HG03378 (cell line): Measurements from ENCODE around the gene AFDN.
"Not testable (repeated sequence)": the region's sequence is repeated elsewhere in the genome, so short reads cannot be mapped to it uniquely, and the experiment has no call there.

Experiments
- ATAC-seq: cut with Tn5 transposase; IDR thresholded peaks from one replicate; pipeline ENCODE4 v1.9.1; 2021; ENCODE audit warnings: mild to moderate bottlenecking, moderate library complexity; ENCODE audit not compliant: unreplicated experiment

The AFDN gene

DNA sequence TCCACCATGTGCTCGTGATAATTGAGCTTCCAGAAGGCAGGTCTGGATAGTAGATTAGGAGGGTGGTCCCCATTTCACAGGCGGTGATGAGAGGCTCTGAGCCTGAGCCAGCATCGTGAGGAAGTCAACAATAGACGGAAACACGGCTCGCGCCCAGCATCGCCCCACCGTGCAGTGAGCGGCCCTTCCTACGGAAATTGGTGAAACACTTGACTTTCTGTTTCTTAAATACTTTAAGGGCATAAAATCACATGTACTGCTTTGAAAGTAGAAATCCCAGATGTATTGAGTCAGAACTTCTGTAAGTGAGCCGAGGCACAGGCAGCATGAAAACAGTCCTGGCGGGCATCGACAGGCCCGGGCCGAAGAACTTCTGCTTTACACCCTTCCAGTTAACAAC is 166.5 kb downstream of the AFDN start:
- ATAC-seq: no peak

DNA sequence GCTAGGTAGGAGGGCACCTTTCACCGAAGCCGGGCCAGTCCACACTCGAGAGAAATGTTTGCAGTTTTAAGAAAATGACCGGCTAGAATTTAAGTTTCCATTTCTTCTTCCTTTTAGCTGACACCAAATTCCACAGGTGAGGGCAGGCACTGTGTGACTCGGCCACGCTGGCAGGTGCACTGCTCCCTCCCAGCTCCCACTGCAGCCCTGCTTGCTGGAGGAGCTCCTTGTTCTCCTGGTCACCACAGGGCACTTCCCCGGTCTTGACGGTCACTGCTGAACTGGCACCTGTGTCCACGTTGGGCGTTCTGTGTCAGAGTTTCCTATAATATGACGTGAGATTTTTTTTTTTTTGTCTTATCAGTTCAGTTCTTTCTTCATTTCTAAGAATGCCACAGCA is 167.1 kb downstream of the AFDN start:
- ATAC-seq: no peak

DNA sequence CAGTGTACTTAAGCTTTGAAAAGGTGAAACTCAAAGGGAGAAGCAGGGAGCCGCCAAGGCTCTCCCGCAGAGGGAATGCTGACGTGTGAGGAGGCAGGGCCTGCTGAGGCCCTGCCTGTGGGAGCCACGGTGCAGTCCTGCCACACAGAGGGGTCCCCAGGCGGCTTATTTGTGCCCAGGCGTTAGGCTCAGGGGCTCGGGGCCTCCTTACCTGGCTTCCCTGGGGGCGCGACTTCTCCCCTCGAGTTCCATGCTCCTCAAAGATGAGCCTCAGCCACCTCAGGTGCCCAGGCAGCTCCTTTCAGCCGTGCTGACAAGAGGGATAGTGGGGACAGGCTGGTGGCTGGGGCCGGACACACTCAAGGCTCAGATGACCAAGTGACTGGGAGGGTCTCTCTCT is 168.6 kb downstream of the AFDN start:
- ATAC-seq: no peak

DNA sequence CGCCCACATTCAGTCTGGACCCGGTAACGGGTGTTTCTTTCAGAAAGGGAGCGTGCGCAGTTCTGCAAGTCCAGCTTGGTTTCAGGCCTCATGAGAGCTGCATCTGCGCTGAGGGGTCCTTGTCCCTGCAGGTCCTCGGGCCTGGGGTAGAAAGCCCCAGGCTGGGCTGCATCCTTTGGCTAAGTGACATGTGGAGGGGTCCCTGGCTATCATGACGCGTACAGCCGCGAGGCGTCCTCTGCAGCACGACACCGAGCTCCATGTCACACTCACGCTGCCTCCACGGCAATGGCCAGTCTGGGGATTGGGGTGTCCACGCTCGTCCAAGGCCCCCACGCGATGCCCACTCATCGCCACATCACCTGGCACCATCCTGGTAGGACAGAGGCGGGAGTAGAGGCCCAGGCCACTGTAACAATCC is 169.0 kb downstream of the AFDN start:
- ATAC-seq: no peak

DNA sequence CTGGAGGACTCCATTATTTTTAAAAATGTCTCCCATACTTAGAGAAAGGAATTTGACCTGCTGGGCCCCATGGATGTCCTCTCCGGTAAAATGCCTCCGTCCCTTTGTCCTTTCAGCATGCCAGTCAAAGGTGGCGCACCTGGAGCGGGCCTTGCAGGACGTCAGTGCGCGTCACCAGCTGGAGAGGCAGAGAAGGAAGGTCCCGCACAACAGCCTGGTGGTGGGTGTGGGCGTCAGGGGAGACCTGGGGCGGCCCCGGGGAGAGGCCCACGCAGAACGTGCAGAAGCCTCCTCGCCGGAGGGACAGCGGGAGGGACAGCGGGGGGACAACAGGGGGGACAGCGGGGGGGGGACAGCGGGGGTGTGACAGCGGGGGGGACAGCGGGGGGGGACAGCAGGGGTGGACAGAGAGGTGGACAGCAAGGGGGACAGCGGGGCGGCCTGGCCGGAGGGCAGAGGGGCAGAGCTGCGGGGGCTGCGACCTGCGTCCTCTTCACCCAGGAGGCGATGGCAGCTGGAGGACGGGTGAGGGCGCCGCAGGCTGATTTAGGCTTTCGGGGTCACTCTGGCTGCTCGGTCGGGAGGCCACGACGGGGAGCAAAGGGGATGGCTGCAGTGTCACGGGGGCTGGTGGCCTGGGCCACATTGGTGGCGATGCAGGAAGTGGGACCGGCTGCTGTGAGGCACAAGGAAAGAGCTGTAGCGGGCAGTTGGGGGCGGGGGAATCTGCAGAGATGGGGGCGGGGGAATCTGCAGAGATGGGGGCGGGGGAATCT is 169.9 kb downstream of the AFDN start:
- ATAC-seq: no peak

DNA sequence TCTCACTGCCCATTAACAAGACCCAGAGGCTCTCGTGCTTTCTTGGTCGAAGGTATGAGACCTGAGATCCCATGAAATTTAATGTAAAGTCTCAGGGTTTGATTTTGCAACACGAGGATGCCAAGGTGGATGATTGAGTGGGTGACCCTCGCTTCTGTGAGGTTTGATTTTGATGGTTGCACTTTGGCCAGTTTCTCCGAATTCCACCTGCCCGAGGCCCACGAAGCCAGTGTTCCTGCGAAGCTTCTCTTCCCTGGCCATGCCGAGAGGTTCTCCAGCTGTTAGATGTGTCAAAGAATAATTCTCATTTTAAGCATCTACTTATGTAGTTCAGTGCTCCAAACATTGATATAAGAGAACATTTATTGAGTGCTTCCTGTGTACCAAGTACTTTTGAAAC is 170.9 kb downstream of the AFDN start, which contains the start of gene KIF25:
Gene KIF25, plus strand, starts transcription at position 30 of the 400 bp plus-strand sequence. CDS start 31,915 bp downstream, outside the sequence.
- no peak for ATAC-seq

DNA sequence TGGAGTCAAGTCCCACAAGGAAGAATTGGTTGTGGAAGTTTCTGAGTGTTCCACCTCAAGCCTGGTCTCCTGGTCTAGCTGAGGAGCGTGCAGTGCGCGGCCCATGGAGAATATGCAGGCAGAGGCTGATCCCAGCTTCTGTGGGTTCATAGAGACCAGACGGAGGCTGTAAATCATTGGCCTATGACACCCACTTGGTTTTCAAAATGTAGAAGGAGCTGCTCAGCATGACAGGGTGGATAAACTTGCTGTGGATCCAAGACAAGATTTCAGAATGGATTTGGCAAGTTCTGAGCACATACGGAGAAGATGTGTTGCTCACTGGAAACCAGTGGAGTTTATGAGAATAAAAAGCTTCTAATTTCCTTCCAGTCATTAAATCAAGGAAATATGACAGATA is 171.5 kb downstream of the AFDN start:
- ATAC-seq: no peak

DNA sequence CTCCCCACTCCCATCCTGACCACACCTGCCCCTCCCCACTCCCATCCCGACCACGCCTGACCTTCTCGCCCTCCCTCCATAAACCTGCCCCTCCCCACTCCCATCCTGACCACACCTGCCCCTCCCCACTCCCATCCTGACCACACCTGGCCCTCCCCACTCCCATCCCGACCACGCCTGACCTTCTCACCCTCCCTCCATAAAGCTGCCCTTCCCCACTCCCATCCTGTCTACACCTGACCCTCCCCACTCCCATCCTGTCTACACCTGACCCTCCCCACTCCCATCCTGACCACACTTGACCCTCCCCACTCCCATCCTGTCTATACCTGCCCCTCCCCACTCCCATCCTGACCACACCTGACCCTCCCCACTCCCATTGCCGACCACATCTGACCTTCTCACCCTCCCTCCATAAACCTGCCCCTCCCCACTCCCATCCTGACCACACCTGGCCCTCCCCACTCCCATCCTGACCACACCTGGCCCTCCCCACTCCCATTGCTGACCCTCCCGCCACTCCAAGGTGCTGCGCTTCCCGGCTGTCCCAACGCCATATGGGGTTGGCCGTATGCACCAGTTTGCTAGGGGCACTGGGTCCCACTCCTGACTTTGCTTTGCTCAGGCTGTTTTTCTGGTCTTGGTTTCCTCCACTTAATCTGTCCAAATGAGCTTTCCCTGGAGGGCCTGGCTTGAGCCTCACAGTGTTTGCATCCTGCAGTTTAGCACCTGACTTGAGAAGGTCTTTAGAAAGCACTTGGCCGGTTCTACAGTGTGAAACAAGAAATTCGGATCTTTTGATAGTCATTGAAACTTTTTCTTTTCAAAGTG is 173.7 kb downstream of the AFDN start:
- no peak for ATAC-seq

DNA sequence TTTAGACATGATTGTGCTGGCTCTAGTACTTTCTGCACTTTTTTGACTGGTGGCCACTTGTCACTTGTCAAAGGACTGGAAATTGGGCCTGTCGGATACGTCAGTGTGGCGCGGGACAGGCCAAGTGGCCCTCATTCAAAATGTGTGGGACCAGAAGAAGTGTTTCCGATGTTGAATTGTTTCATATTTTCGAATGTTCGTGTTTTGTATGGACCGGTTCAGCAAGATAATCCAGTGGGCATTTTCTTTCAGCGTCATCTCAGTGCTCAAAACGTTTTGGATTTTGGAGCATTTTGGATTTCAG is 174.3 kb downstream of the AFDN start:
- ATAC-seq: no peak

DNA sequence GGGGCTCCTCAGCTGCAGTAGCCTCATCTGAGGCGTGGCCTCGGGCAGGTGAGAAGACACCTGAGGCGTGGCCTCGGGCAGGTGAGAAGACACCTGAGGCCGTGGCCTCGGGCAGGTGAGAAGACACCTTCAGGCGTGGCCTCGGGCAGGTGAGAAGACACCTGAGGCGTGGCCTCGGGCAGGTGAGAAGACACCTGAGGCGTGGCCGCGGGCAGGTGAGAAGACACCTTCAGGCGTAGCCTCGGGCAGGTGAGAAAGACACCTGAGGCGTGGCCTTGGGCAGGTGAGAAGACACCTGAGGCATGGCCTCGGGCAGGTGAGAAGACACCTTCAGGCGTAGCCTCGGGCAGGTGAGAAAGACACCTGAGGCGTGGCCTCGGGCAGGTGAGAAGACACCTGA is 174.8 kb downstream of the AFDN start:
- ATAC-seq: not testable (repeated sequence)

DNA sequence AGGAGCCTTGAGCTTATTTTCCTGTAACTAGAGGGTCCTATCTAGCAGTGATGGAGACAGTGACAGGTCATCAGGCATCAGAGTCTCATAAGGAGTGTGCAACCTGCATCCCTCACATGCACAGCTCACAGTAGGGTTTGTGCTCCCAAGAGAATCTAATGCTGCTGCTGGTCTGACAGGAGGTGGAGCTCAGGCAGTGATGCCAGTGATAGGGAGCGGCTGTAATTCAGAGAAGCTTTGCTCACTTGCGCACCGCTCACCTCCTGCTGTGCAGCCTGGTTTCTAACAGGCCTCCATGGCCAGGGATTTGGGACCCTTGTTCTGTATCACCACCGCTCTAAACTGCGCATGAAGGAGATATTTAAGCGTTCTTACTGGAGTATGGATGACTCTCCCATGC is 176.1 kb downstream of the AFDN start:
- ATAC-seq: no peak

DNA sequence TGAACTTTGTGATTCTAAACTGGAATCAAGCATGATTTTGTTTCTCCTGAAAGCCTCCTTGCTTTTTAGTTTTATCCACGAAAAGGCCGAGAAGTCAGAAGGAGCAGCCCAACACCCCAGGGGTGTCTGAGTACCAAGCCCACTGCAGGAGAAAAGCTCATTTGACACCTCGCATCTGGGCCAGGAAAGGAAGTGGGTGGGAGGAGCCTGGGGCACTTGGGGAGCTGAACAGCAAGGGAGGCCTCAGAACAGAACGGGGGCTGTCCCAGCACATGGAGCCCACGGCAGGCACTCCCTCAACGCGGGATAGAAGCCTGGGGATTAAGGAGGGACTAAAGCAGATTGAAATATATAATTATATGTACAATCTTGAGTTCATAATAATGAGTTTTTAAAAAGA is 177.3 kb downstream of the AFDN start:
- no peak for ATAC-seq

DNA sequence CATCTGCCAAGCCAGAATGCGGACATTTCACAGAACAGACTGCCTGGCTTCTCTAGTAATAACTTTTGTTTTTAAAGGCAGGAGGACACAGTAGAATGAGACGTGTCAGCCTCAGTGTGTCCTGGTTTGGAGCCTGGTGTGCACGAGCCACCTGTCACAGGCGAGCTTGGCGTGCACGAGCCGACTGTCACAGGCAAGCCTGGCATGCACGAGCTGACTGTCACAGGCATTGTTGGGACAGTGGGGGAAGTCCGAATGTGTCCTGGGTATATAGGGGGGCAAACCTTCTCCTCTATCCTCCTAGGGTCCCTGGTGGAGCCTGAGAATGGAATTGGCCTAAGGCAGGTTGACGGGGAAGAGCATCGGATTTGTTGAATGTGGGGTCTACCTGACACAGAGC is 178.2 kb downstream of the AFDN start:
- ATAC-seq: no peak

DNA sequence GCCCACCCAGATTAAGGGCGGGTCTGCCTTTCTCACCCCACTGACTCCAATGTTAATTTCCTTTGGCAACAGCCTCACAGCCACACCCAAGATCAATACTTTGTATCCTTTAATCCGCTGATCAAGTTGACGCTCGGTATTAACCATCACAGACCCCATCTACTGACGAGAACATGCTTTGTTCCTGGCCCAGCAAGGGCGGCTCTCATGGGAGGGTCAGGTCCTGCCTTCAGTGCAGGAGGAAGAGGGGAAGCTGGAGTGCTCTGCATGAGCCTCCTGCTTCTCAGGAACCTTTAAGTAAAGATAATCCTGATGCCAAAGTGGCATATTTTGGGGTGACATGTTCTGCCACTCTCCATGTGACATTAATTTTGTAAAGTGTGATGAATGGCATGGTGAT is 179.1 kb downstream of the AFDN start:
- ATAC-seq: no peak

DNA sequence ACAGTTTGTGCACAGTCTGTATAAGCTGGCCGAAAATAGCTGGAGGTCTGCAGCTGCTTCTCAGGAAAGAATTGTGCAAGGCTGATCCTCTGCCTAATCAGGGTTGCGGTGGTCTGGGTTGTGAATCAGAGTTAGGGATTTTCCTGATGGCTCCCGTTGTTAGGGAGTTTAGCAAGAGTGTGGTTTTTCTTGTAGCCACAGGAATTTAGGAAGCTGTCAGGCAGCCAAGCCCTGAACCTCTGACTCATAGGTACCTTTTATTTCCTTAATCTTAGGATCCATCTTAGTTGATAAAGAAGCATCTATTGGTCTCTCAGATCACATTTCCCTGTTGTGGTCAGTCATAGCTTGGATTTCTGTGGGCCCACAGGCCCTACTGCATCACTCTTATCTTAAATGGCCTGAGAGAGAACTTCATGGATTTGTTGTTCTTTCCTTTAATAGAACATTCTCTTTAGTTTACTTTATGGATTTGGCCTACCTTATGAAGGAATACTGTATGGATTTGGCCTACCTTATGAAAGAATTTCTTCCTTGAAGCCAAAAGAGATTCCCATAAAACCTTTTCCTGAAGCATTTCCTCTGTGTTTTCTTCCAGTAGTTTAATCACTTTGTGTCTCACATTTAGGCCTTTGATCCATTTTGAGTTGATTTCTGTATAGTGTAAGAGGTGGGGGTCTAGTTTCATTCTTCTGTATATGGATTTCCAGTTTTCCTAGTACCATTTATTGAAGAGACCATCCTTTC is 181.1 kb downstream of the AFDN start:
- ATAC-seq: no peak

DNA sequence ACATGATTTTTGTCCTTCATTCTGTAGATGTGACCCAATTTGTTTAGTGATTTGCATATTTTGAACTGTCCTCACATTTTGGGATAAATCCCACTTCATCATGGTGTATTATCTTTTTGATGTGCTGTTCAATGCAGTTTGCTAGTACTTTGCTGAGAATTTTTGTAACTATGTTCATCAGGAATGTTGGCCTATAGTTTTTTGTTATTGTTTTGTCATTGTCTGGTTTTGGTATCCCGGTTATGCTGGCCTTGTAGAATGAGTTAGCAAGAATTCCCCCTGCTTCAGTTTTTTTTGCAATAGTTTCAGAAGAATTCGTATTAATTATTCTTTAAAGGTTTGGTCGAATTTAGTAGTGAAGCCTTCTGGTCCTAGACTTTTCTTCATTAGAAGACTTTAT is 182.6 kb downstream of the AFDN start:
- no peak for ATAC-seq

DNA sequence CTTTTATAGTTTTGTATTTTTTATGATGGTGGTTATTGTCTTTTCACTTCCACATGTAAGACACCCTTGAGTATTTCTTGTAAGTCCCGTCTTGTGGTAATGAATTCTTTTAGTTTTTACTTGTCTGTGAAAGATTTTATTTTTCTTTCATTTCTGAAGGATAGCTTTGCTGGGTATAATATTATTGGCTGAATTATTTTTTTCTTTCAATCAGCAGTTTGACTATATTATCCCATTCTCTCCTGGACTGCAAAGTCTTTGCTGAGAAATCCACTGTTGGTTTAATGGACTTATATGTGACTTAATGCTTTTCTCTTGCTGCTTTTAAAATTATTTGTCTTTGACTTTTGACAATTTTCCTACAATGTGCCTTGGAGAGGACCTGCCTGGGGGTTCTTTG is 184.6 kb downstream of the AFDN start:
- no peak for ATAC-seq

DNA sequence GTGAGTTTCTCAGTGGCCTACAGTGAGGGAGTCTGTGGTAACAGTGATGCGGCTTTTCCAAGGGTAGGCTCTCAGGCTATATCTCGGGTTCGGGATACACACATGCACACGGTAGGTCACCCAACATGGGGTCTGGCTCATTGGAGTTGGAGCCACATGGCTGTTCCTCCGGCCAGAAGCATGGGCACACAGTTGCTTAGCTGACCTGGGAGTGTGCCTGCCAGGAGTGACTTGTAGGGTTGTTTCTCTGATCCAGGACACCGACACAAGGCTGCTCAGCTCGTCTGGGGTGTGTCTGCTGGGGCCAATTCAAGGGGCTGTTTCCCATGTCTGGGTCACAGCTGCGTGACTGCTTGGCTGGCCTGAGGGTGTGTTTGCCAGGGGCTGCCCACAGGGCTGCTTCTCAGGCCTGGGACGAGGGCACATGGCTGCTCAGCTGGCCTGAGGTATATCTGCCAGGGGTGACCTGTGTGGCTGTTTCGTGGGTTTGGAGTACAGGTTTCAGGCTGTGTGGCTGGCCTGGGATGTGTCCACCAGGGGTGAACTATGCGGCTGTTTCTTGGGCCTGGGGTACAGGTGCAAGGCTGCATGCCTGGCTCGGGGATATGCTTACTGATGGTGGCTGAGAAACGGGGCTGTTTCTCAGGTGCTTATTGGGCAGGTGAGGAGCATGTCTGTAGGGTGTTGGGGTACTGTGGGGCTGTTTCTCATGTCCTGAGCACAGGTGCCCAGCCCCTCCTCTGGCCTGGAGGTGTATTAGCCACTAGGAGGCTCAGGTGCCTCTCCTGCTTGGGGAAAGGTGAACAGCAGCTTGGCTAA is 185.9 kb downstream of the AFDN start:
- no peak for ATAC-seq

DNA sequence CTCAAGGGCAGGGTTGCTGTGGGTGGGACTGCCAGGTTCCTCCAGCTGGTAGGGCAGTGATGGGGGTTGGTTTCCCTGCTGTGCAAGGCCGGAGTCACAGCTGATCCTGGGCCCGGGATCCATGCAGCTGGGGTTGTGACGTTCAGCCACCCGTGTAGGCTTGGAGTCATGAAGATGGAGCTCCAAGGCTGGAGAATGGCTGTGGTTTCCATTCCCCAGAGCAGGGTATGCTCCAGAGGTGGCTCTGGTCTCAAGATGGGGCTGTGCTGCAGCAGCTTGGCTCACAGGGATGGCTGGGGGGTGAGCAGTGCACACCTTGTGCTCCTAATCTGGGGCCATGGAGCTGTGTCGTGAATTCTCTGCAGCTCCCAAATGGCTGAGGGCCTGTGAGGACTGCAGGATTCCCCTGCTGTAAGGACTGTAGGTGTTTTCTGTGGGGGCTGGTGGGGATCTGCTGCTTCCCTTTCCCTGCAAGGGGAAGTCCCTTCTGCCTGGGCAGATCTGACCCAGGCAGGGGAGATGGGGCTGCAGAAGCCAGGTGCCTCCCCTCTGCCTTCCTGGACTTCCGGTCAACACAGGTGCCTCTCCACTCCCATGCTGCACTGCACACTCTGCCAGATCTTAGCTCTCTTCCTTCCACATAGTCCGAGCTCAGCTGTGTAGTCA is 186.7 kb downstream of the AFDN start:
- no peak for ATAC-seq

DNA sequence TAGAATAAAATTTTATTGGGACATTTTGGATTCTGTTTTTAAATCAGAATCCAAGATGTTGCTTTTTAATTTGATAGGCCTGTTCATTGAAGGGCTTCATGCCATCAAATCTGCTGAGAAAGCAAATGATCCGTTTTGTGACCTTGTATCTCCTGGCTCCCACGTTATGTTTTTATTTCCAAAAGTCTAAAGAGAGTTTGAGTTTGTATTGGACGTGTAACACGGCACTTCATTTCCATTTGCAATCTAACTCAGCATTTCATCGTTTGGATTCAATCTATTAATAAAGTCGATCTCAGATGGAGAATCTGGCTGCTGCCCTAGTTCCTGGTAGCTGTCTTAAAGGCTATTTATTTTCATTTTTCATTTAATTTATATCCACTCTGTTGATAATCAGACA is 187.7 kb downstream of the AFDN start:
- no peak for ATAC-seq
